K562 (cell line): Measurements from ENCODE around the gene CREB5. TPM values are rescaled to one million over a fixed set of nuclear protein-coding genes. Genes with fewer than 3 reads are reported as not detected.

Experiments used
- ATAC-seq: fragments of 200-7000 bp; cut with Tn5 transposase; 3 replicates; pipeline ENCODE4 v1.9.1; 2020; ENCODE audit warnings: moderate library complexity
- BruUV-seq: library from RNA; stranded (reverse); fragments of 400-500 nt; replicated peaks from 2 replicates; lab custom pipeline; 2021; lab: Mats Ljungman, UMichigan
- CTCF ChIA-PET: fragments of 300-600 bp; formaldehyde crosslinking; extraction: SDS; loops from one replicate; lab custom pipeline; 2021; ENCODE audit warnings: low intra/inter-chr PET ratio; lab: Yijun Ruan, JAX
- POLR2A ChIA-PET: fragments of 300-600, 350-650 bp; sonication (Branson Sonifier 250); formaldehyde crosslinking; extraction: SDS; loops from one replicate; lab custom pipeline; 2021; ENCODE audit warnings: antibody characterized with exemption, inconsistent platforms; lab: Yijun Ruan, JAX
- DNase-seq, 4 experiments: peaks; one replicate each; pipeline versions ENCODE4 v3.0.0 to v3.0.0-alpha.2; 2011 to 2018; ENCODE audit warnings: low spot score in 3 of 4, mixed read lengths in 3 of 4; ENCODE audit errors: extremely low read depth in 1 of 4
- FAIRE-seq: peaks from 2 replicates; lab custom pipeline; 2011; peaks lifted over from hg19 to GRCh38; lab: Jason Lieb, UNC
- H2AFZ ChIP-seq: 2 replicates; pipeline ENCODE4 v1.6.0; 2011; ENCODE audit warnings: low read depth, low read length, control low read depth, inconsistent platforms
- H3K27ac ChIP-seq: fragments of 200-600 bp; 3 replicates; pipeline ENCODE4 v1.8.0; 2011; ENCODE audit warnings: low read depth, mild to moderate bottlenecking, control low read depth, inconsistent platforms, low read length, moderate library complexity, mixed read lengths; ENCODE audit errors: extremely low read depth
- H3K27me3 ChIP-seq, 2 experiments: fragments of 300-600 bp in 1 of 2; 2 replicates in 1 of 2; 3 replicates in 1 of 2; pipeline versions ENCODE4 v1.6.0 to v1.8.0; 2011; ENCODE audit warnings: inconsistent platforms in 2 of 2, low read length in 2 of 2, mild to moderate bottlenecking in 1 of 2, mixed read lengths in 1 of 2, moderate library complexity in 1 of 2; ENCODE audit not compliant: control insufficient read depth in 2 of 2, insufficient read depth in 2 of 2
- H3K36me3 ChIP-seq: fragments of 300-600 bp; 3 replicates; pipeline ENCODE4 v1.8.0; 2011; ENCODE audit warnings: mild to moderate bottlenecking, low read length, inconsistent platforms; ENCODE audit not compliant: control insufficient read depth, insufficient read depth
- H3K4me1 ChIP-seq, 2 experiments: fragments of 200-600 bp in 1 of 2; replicated peaks in 1 of 2; 2 replicates in 1 of 2; 3 replicates in 1 of 2; pipeline versions ENCODE4 v1.5.1 to v1.8.0; 2011; ENCODE audit warnings: inconsistent platforms in 2 of 2, low read length in 2 of 2, mild to moderate bottlenecking in 1 of 2, mixed read lengths in 1 of 2, moderate library complexity in 1 of 2; ENCODE audit not compliant: control insufficient read depth in 2 of 2, insufficient read depth in 2 of 2
- H3K4me2 ChIP-seq: 2 replicates; pipeline ENCODE4 v1.6.1; 2011; ENCODE audit warnings: low read length, control low read depth, inconsistent platforms, mixed read lengths; ENCODE audit not compliant: insufficient read depth
- H3K4me3 ChIP-seq: fragments of 200-600 bp; sonication (generic), shearing (Covaris generic); 2 replicates; pipeline ENCODE4 v1.5.1; 2016; ENCODE audit warnings: control low read depth, inconsistent platforms
- H3K79me2 ChIP-seq: fragments of 200-600 bp; 3 replicates; pipeline ENCODE4 v1.8.0; 2011; ENCODE audit warnings: low read length, inconsistent platforms; ENCODE audit not compliant: control insufficient read depth, insufficient read depth
- H3K9ac ChIP-seq, 2 experiments: 2 replicates each; pipeline versions ENCODE4 v1.6.0 to v1.6.1; 2011; ENCODE audit warnings: low read depth in 2 of 2, low read length in 2 of 2, control low read depth in 1 of 2, inconsistent platforms in 1 of 2, mild to moderate bottlenecking in 1 of 2, mixed read lengths in 1 of 2; ENCODE audit not compliant: insufficient read depth in 1 of 2
- H3K9me1 ChIP-seq: one replicate; pipeline ENCODE4 v1.6.0; 2011; ENCODE audit warnings: inconsistent platforms, mild to moderate bottlenecking, low read length, moderate library complexity; ENCODE audit not compliant: control insufficient read depth, insufficient read depth
- H3K9me3 ChIP-seq: replicated peaks from 2 replicates; pipeline ENCODE4 v1.5.1; 2011; ENCODE audit warnings: low read depth, low read length, inconsistent platforms; ENCODE audit not compliant: control insufficient read depth, insufficient read depth
- H4K20me1 ChIP-seq: replicated peaks from 2 replicates; pipeline ENCODE4 v1.6.1; 2011; ENCODE audit warnings: low read length, inconsistent platforms, mixed read lengths; ENCODE audit not compliant: control insufficient read depth, insufficient read depth
- FIP1L1 ChIP-seq: fragments of 200-400 bp; formaldehyde crosslinking; IDR thresholded peaks from 2 replicates; pipeline ENCODE4 v1.6.1; 2018; ENCODE audit warnings: mild to moderate bottlenecking, low read depth, low read length; ENCODE audit not compliant: poor library complexity, severe bottlenecking
- JUN ChIP-seq, 2 experiments: sonication (generic) in 1 of 2; formaldehyde crosslinking in 1 of 2; IDR thresholded peaks; 2 replicates each; pipeline versions ENCODE4 v1.6.1 to v1.8.0; 2012 to 2022; ENCODE audit warnings: borderline replicate concordance in 2 of 2, mild to moderate bottlenecking in 2 of 2, improper control_type of control experiment in 1 of 2, low read depth in 1 of 2, low read length in 1 of 2, missing genetic modification reagents in 1 of 2
- MAFF ChIP-seq: IDR thresholded peaks from 2 replicates; pipeline ENCODE4 v1.6.1; 2012; ENCODE audit warnings: low read length, improper control_type of control experiment
- MTA1 ChIP-seq: fragments of 450-650 bp; IDR thresholded peaks from 2 replicates; pipeline ENCODE4 v1.6.1; 2017; ENCODE audit warnings: borderline replicate concordance
- MTF1 ChIP-seq: fragments of 250-450 bp; sonication (Bioruptor Pico); IDR thresholded peaks from 2 replicates; pipeline ENCODE4 v1.9.0; 2021; ENCODE audit warnings: moderate library complexity, mild to moderate bottlenecking, inconsistent platforms, borderline replicate concordance
- NFIC ChIP-seq: fragments of 450-650 bp; IDR thresholded peaks from 2 replicates; pipeline ENCODE4 v1.6.1; 2017; ENCODE audit warnings: mild to moderate bottlenecking, inconsistent platforms
- ZNF354B ChIP-seq: fragments of 250-450 bp; sonication (Bioruptor Pico); IDR thresholded peaks from 2 replicates; pipeline ENCODE4 v1.4.0; 2020
- WGBS: fragments of 100-300 bp; shearing (Covaris generic); methylation state at CpG from one replicate; pipeline ENCODE4 v1.1.6; 2016; ENCODE audit warnings: low coverage, mixed read lengths; ENCODE audit not compliant: insufficient coverage; ENCODE audit errors: missing lambda C conversion rate; 5-methylcytosine and 5-hydroxymethylcytosine counted together
- in situ Hi-C: fragments of 300-500 bp; cut with MboI; formaldehyde crosslinking; loops from 4 replicates; pipeline ENCODE4 v1.15.0; 2018; ENCODE audit warnings: inconsistent platforms, mixed read lengths
- intact Hi-C: fragments of 100-400 bp; cut with micrococcal nuclease; formaldehyde crosslinking; loops from 2 replicates; pipeline ENCODE4 v1.14.2; 2022
- polyA plus RNA-seq, 8 experiments: library from polyadenylated mRNA; depleted of rRNA in 4 of 8; stranded (reverse) in 5 of 8; unstranded in 3 of 8; fragments of >200 nt; fragmentation: Nextera tagmentation in 2 of 8; fragmentation: Illumina TruSeq in 1 of 8; extraction: Ambion mirVana in 2 of 8; extraction: Trizol in 1 of 8; gene quantifications; 2 replicates each; pipeline versions ENCODE4 v1.2.1 to v1.2.3, GENCODE V29; 2011 to 2014; ENCODE audit warnings: inconsistent platforms in 1 of 8, missing spikeins in 1 of 8
- total RNA-seq, 7 experiments: library from RNA; depleted of rRNA in 6 of 7; stranded (reverse); fragments of >200 nt in 6 of 7; fragmentation: Illumina TruSeq in 2 of 7; extraction: Trizol in 2 of 7; gene quantifications; 2 replicates each; pipeline versions ENCODE4 v1.2.1 to v1.2.3, GENCODE V29; 2011 to 2021; ENCODE audit warnings: low replicate concordance in 1 of 7
- TF ChIP-seq, protein P1 (sequence below): fragments of 200-400 bp; formaldehyde crosslinking; IDR thresholded peaks from 2 replicates; pipeline ENCODE4 v1.6.1; 2017; ENCODE audit warnings: mild to moderate bottlenecking, low read depth, low read length, moderate library complexity
- TF ChIP-seq, protein P2 (sequence below): fragments of 250-450 bp; sonication (Bioruptor Pico); IDR thresholded peaks from 2 replicates; pipeline ENCODE4 v1.5.0; 2021
- TF ChIP-seq, protein P3 (sequence below): fragments of 450-650 bp; formaldehyde crosslinking; IDR thresholded peaks from 2 replicates; pipeline ENCODE4 v1.4.0; 2022; ENCODE audit warnings: mild to moderate bottlenecking, moderate library complexity

Gene CREB5
- total and polyA plus RNA-seq, 9 of the 15 experiments (the other 6 are each of a cell fraction or from before 2014, with no cell fraction given), result 0.33 to 6.4 (median 1.8) TPM

DNA sequence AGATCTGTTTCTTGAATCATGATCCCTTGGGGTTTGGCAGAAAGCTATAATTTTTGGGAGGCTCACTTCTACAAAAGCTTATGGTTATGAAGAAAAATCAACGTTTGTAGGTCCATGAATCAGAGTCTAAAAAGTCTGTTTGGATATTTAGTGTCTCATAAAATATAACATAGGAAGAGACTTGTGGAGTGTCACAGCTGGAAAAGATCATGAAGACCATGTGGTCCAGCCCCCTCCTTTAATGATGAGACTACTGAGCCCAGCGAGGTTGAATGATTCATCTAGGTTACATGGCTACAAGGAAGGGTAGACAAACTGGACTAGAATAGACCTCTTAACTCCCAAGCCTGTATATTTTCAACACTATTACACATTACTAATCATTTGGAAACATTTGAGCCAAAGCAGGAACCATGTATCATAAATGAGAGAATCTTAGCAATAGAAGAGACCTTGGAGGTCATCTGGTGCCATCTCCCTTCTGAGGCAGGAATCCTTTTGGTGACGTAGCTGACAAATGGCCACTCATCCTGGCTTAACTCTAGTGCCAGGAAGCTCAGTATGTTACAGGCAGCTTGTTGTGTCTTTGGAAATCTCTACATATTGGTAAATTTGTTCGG is 152.5 kb downstream of the CREB5 start:
- Histone ChIP-seq H3K27ac (no peak overlapping the region), H3K4me1 (no peaks in the 10 kb centered on the region), H2AFZ (no peak overlapping the region), H3K9me3 (no peaks in the 10 kb centered on the region), H3K36me3 (no peaks in the 10 kb centered on the region), H4K20me1 (no peaks in the 10 kb centered on the region), H3K4me2 (no peak overlapping the region), H3K4me3 (no peak overlapping the region), H3K79me2 (no peaks in the 10 kb centered on the region), H3K9me1 (no peaks in the 10 kb centered on the region), H3K27me3 (no peaks in the 10 kb centered on the region), H3K9ac (no peak overlapping the region)
- intact Hi-C loops, result no loop called here
- TF ChIP-seq MTF1, result no peak
- TF ChIP-seq, protein P1, sequence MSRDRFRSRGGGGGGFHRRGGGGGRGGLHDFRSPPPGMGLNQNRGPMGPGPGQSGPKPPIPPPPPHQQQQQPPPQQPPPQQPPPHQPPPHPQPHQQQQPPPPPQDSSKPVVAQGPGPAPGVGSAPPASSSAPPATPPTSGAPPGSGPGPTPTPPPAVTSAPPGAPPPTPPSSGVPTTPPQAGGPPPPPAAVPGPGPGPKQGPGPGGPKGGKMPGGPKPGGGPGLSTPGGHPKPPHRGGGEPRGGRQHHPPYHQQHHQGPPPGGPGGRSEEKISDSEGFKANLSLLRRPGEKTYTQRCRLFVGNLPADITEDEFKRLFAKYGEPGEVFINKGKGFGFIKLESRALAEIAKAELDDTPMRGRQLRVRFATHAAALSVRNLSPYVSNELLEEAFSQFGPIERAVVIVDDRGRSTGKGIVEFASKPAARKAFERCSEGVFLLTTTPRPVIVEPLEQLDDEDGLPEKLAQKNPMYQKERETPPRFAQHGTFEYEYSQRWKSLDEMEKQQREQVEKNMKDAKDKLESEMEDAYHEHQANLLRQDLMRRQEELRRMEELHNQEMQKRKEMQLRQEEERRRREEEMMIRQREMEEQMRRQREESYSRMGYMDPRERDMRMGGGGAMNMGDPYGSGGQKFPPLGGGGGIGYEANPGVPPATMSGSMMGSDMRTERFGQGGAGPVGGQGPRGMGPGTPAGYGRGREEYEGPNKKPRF, result no peak
- TF ChIP-seq FIP1L1, result no peak
- TF ChIP-seq MAFF, result no peak
- no peak for TF ChIP-seq MTA1
- TF ChIP-seq, protein P2, sequence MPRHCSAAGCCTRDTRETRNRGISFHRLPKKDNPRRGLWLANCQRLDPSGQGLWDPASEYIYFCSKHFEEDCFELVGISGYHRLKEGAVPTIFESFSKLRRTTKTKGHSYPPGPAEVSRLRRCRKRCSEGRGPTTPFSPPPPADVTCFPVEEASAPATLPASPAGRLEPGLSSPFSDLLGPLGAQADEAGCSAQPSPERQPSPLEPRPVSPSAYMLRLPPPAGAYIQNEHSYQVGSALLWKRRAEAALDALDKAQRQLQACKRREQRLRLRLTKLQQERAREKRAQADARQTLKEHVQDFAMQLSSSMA (CRISPR knock-in tag), result no peak
- TF ChIP-seq JUN (IDR thresholded peaks at IDR 0.05; ENCODE audit: borderline replicate concordance, low read depth, low read length), result no peak
- no peak for TF ChIP-seq JUN (CRISPR knock-in tag; IDR thresholded peaks at IDR 0.05; ENCODE audit: borderline replicate concordance)
- TF ChIP-seq, protein P3, sequence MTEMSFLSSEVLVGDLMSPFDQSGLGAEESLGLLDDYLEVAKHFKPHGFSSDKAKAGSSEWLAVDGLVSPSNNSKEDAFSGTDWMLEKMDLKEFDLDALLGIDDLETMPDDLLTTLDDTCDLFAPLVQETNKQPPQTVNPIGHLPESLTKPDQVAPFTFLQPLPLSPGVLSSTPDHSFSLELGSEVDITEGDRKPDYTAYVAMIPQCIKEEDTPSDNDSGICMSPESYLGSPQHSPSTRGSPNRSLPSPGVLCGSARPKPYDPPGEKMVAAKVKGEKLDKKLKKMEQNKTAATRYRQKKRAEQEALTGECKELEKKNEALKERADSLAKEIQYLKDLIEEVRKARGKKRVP (CRISPR knock-in tag), result no peak
- TF ChIP-seq ZNF354B, result no peak
- TF ChIP-seq NFIC, result no peak
- in situ Hi-C loops, result no loop called here
- no TSS peak for BruUV-seq
- POLR2A ChIA-PET, result no interaction called here
- CTCF ChIA-PET, result no interaction called here
- DNase-seq (no peak), FAIRE-seq (no peak), ATAC-seq (no peak)
- 3% methylated on average over 4 of the region's 4 CpGs for WGBS
